Measurements from ENCODE around the gene KRTAP5-4.
A peak's percentile ranks its signal among the peaks of the same experiment; 100 is the strongest.

KRTAP5-4 gene

DNA sequence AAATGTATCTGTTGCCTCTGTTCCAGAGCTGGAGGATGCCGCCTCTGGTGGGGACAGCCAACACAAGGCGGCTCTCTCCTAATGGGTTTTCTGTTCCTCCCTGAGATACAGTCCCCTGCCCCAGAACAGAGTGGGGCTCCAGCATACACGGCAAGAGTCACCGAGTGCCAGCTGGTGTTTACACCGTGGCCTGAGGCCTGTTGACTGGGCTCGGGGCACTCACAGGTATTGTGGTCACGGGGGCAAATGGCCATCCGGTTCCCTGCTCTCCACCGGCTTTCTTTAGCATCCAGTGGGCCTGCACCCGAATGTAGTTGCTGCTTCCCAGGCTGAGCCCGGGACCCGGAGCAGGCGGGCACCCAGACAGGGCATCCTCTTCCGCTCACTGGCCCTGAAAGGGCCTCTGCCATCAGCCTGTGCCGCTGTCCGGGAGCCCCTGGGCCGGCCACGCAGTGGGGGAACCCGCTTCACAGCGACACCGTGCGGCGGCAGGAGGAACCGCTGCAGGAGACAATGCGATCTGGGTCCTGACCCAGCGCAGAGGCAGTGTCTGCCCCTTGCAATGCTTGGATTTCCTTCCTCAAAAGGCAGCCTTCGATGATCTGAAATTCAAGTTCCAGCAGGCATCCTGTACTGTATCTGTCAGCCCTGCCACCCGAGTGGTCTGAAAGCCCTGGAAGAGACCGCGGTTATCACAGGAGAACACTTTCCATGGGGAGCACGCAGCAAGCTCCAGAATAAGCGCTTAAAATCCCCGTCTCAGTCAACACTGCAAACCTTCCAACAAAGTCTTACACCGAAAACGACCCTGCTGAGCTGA is 6.8 kb upstream of the KRTAP5-4 start:
- Histone ChIP-seq H3K4me2 (no peak overlapping the region), H3K4me1 (ENCODE audit: low read depth, poor library complexity, severe bottlenecking) (no peaks in the 10 kb centered on the region), H3K4me3 (IDR thresholded peaks at IDR 0.05; ENCODE audit: insufficient read depth, low read depth, low read length) (no peak overlapping the region), H3K27me3 (ENCODE audit: insufficient read depth, low read depth) (peaks cover 87% of the 10 kb centered on the region), H3K9ac (no peak overlapping the region), H3K27ac (no peak overlapping the region), H3K36me3 (ENCODE audit: insufficient read depth) (no peaks in the 10 kb centered on the region), H3K79me2 (ENCODE audit: insufficient read depth, low read depth) (no peaks in the 10 kb centered on the region), H2AFZ (ENCODE audit: low read depth) (no peak overlapping the region), H4K20me1 (ENCODE audit: insufficient read depth) (no peaks in the 10 kb centered on the region)
- TF ChIP-seq, protein P1, sequence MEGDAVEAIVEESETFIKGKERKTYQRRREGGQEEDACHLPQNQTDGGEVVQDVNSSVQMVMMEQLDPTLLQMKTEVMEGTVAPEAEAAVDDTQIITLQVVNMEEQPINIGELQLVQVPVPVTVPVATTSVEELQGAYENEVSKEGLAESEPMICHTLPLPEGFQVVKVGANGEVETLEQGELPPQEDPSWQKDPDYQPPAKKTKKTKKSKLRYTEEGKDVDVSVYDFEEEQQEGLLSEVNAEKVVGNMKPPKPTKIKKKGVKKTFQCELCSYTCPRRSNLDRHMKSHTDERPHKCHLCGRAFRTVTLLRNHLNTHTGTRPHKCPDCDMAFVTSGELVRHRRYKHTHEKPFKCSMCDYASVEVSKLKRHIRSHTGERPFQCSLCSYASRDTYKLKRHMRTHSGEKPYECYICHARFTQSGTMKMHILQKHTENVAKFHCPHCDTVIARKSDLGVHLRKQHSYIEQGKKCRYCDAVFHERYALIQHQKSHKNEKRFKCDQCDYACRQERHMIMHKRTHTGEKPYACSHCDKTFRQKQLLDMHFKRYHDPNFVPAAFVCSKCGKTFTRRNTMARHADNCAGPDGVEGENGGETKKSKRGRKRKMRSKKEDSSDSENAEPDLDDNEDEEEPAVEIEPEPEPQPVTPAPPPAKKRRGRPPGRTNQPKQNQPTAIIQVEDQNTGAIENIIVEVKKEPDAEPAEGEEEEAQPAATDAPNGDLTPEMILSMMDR (conservative IDR thresholded peaks at IDR 0.05; ENCODE audit: low read depth, low read length) = peak; percentile 88

DNA sequence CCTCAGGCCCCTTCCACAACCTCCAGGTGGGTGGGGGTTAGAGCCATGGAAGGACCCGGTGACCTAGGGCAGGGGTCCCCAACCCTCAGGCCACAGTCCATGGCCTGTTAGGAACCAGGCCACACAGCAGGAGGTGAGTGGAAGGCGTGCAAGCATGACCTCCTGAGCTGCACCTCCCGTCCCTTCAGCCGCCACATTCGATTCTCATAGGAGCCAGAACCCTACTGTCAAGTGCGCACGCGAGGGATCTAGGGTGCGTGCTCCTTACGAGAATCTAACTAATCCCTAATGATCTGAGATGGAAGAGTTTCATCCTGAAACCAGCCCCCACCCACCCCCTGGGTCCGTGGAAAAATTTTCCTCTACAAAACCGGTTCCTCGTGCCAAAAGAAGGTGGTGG is 3.6 kb upstream of the KRTAP5-4 start:
- Histone ChIP-seq H3K4me3 (IDR thresholded peaks at IDR 0.05; ENCODE audit: insufficient read depth, low read depth, low read length) (no peak overlapping the region), H4K20me1 (ENCODE audit: insufficient read depth) (no peaks in the 10 kb centered on the region), H3K79me2 (ENCODE audit: insufficient read depth, low read depth) (no peaks in the 10 kb centered on the region), H2AFZ (ENCODE audit: low read depth) (no peak overlapping the region), H3K27ac (no peak overlapping the region), H3K36me3 (ENCODE audit: insufficient read depth) (no peaks in the 10 kb centered on the region), H3K9ac (no peak overlapping the region), H3K4me1 (ENCODE audit: low read depth, poor library complexity, severe bottlenecking) (no peaks in the 10 kb centered on the region), H3K4me2 (no peak overlapping the region), H3K27me3 (ENCODE audit: insufficient read depth, low read depth) (peaks cover 78% of the 10 kb centered on the region)
- TF ChIP-seq, protein P1 (conservative IDR thresholded peaks at IDR 0.05; ENCODE audit: low read depth, low read length) = no peak

DNA sequence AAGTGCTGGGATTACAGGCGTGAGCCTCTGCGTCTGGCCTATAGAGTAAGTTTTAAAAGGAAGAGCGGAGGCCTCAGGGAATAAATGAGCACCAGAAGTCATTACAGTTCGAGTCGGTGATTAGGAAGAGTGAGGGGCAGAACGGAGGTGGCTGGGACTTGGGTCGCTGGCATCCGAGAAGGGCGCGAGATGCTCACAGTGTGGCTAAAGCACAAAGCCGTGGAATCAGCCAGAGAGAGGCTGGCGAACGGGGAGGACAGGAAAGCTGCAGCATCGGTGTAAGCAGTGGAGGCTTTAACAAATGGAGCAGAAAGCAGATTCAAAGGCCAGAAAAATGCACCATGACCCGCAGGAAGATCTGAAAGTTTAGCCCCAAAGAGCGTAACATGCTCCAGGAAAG is 2.7 kb upstream of the KRTAP5-4 start:
- TF ChIP-seq, protein P1 (conservative IDR thresholded peaks at IDR 0.05; ENCODE audit: low read depth, low read length) = no peak
- Histone ChIP-seq H3K4me3 (IDR thresholded peaks at IDR 0.05; ENCODE audit: insufficient read depth, low read depth, low read length) (no peak overlapping the region), H4K20me1 (ENCODE audit: insufficient read depth) (no peaks in the 10 kb centered on the region), H3K27ac (no peak overlapping the region), H3K9ac (no peak overlapping the region), H3K27me3 (ENCODE audit: insufficient read depth, low read depth) (peaks cover 82% of the 10 kb centered on the region), H2AFZ (ENCODE audit: low read depth) (no peak overlapping the region), H3K4me1 (ENCODE audit: low read depth, poor library complexity, severe bottlenecking) (no peaks in the 10 kb centered on the region), H3K36me3 (ENCODE audit: insufficient read depth) (no peaks in the 10 kb centered on the region), H3K79me2 (ENCODE audit: insufficient read depth, low read depth) (no peaks in the 10 kb centered on the region), H3K4me2 (no peak overlapping the region)

DNA sequence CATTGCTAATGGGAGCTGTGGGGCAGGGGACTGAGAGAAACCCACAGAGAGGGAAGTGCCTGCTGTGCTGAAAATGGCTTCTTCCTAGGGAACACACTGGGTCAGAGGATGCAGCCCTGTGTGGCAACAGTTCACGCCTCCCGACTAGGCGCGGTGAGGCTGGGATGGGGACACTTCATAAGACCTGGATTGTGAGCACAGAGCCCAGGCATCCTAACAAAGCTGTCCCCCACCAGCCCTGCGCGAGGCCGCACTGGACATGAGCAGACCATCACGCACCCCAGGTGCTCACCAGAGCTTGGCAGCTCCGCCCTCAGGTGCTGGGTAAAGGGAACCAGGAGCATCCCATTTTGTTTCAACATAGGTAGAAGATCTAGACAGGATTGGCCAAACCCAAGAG is 1.8 kb upstream of the KRTAP5-4 start:
- no peaks in the 10 kb centered on the region for H3K79me2 ChIP-seq (ENCODE audit: insufficient read depth, low read depth)
- no peak overlapping the region for H2AFZ ChIP-seq (ENCODE audit: low read depth)
- TF ChIP-seq, protein P1 (conservative IDR thresholded peaks at IDR 0.05; ENCODE audit: low read depth, low read length) = no peak
- H3K9ac ChIP-seq = no peak overlapping the region
- no peak overlapping the region for H3K4me3 ChIP-seq (IDR thresholded peaks at IDR 0.05; ENCODE audit: insufficient read depth, low read depth, low read length)
- peaks cover 83% of the 10 kb centered on the region for H3K27me3 ChIP-seq (ENCODE audit: insufficient read depth, low read depth)
- H4K20me1 ChIP-seq (ENCODE audit: insufficient read depth) = no peaks in the 10 kb centered on the region
- no peaks in the 10 kb centered on the region for H3K36me3 ChIP-seq (ENCODE audit: insufficient read depth)
- no peaks in the 10 kb centered on the region for H3K4me1 ChIP-seq (ENCODE audit: low read depth, poor library complexity, severe bottlenecking)
- no peak overlapping the region for H3K27ac ChIP-seq
- no peak overlapping the region for H3K4me2 ChIP-seq

All from KMS-11 (cell line).